DMS153 (cell line): ENCODE measurements around the gene SPATA31C1.
"Not testable (repeated sequence)": the region's sequence is repeated elsewhere in the genome, so short reads cannot be mapped to it uniquely, and the experiment has no call there.

Experiments
- DNase-seq: peaks from one replicate; lab custom pipeline; 2025; lab: John Stamatoyannopoulos, UW

The SPATA31C1 gene

GRCh38 chr9:87886933-87887505 lies 30.7 kb upstream of the SPATA31C1 start:
- DNase-seq: no peak

GRCh38 chr9:87887661-87888480 lies 29.9 kb upstream of the SPATA31C1 start:
- no peak for DNase-seq

- no peak for DNase-seq
These were observed 29.3 kb upstream of the SPATA31C1 start for GRCh38 chr9:87888501-87888900.

GRCh38 chr9:87889065-87889881 lies 28.5 kb upstream of the SPATA31C1 start:
- no peak for DNase-seq

- no peak for DNase-seq
These were observed 27.9 kb upstream of the SPATA31C1 start for GRCh38 chr9:87889882-87890252.

GRCh38 chr9:87890837-87891236 lies 26.9 kb upstream of the SPATA31C1 start:
- no peak for DNase-seq

- no peak for DNase-seq
These were observed 26.0 kb upstream of the SPATA31C1 start for GRCh38 chr9:87891754-87892153.

GRCh38 chr9:87892956-87893355 lies 24.8 kb upstream of the SPATA31C1 start:
- DNase-seq: no peak

GRCh38 chr9:87894998-87895625 lies 22.6 kb upstream of the SPATA31C1 start:
- DNase-seq: no peak

- DNase-seq: no peak
These were observed 20.9 kb upstream of the SPATA31C1 start for GRCh38 chr9:87896891-87897290.

- no peak for DNase-seq
These were observed 19.6 kb upstream of the SPATA31C1 start for GRCh38 chr9:87898151-87898550.

GRCh38 chr9:87902371-87902770 lies 15.4 kb upstream of the SPATA31C1 start:
- DNase-seq: not testable (repeated sequence)

GRCh38 chr9:87909310-87910041 lies 8.3 kb upstream of the SPATA31C1 start:
- DNase-seq: peak; percentile 61

- DNase-seq: no peak
These were observed 6.9 kb upstream of the SPATA31C1 start for GRCh38 chr9:87910821-87911220.

- not testable (repeated sequence) for DNase-seq
These were observed 1.3 kb downstream of the SPATA31C1 start for GRCh38 chr9:87919013-87919412.

- DNase-seq: not testable (repeated sequence)
These were observed 3.8 kb downstream of the SPATA31C1 start for GRCh38 chr9:87921561-87921960.

GRCh38 chr9:87923012-87923411 lies 5.2 kb downstream of the SPATA31C1 start:
- DNase-seq: not testable (repeated sequence)

- not testable (repeated sequence) for DNase-seq
These were observed 7.1 kb downstream of the SPATA31C1 start for GRCh38 chr9:87924851-87925250.

GRCh38 chr9:87929152-87929551 lies 11.4 kb downstream of the SPATA31C1 start:
- not testable (repeated sequence) for DNase-seq

GRCh38 chr9:87934444-87934843 lies 16.7 kb downstream of the SPATA31C1 start:
- not testable (repeated sequence) for DNase-seq

- not testable (repeated sequence) for DNase-seq
These were observed 19.6 kb downstream of the SPATA31C1 start for GRCh38 chr9:87937352-87937751.
